ENCODE data around the gene WDR88. TPM values are rescaled to one million over a fixed set of nuclear protein-coding genes. Genes with fewer than 3 reads are reported as not detected.
"Not testable (repeated sequence)": the region's sequence is repeated elsewhere in the genome, so short reads cannot be mapped to it uniquely, and the experiment has no call there.

Gene WDR88
- total and polyA plus RNA-seq, 8 donors: not detected

DNA sequence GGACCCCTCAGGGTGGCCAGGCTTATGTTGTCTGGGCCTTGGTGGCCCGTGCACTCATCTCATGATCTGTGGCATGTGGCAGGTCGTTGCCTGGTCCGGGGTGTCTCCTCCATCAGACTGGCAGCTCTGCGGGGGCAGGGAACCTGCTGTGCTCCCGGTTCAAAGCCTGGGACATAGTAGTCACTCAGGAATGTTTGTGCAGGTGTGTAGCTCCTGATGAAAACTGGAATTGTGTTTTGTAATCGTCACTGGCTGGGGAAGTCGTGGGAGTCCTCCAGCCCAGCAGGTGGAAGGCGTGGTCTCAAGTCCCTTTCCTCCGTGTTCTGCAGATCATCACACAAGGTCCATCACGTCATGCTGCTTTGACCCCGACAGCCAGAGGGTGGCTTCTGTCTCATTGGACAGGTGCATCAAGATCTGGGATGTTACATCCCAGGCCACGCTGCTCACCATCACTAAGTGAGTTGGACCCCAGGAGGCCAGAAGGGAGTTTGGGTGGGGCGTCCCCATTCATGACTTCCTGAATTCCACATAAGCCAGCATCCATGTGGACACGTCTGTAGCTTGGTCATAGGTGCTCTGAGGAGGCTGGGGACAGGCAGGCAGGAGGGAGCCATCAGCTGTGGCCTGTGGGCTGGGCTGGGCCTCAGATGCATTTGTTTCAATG lies 19.1 kb downstream of the WDR88 start:
- Histone ChIP-seq H3K36me3 (no peaks in the 10 kb centered on the region), H3K27ac (no peak overlapping the region), H3K9me3 (no peaks in the 10 kb centered on the region), H3K4me3 (no peak overlapping the region), H3K27me3 (no peaks in the 10 kb centered on the region), H3K4me1 (no peaks in the 10 kb centered on the region)
- intact Hi-C loops (cut with DNase I; ENCODE audit: low total_unique reads): no loop called here
- DNase-seq: no peak
- TF ChIP-seq POLR2A (IDR thresholded peaks at IDR 0.05): no peak
- no peak for TF ChIP-seq POLR2AphosphoS5 (IDR thresholded peaks at IDR 0.05)
- no peak for TF ChIP-seq EP300 (IDR thresholded peaks at IDR 0.05)
- TF ChIP-seq, protein P1, sequence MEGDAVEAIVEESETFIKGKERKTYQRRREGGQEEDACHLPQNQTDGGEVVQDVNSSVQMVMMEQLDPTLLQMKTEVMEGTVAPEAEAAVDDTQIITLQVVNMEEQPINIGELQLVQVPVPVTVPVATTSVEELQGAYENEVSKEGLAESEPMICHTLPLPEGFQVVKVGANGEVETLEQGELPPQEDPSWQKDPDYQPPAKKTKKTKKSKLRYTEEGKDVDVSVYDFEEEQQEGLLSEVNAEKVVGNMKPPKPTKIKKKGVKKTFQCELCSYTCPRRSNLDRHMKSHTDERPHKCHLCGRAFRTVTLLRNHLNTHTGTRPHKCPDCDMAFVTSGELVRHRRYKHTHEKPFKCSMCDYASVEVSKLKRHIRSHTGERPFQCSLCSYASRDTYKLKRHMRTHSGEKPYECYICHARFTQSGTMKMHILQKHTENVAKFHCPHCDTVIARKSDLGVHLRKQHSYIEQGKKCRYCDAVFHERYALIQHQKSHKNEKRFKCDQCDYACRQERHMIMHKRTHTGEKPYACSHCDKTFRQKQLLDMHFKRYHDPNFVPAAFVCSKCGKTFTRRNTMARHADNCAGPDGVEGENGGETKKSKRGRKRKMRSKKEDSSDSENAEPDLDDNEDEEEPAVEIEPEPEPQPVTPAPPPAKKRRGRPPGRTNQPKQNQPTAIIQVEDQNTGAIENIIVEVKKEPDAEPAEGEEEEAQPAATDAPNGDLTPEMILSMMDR (IDR thresholded peaks at IDR 0.05): no peak
- 57 to 65% (median 62%) methylated on average over 11 to 14 of the region's 14 CpGs for WGBS, 5 donors

DNA sequence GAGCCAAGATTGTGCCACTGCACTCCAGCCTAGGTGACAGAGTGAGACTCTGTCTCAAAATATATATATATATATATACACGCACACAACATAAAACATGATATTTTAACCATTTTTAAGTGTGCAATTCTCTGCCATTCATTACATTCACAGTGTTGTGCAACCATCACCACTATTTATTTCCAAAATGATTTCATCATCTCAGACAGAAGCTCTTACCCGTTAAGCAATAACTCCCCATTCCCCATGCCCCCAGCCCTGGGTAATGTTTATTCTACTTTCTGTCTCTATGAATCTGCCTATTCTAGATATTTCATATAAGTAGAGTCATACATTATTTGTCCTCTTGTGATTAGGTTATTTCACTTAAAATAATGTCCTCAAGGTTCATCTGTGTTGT lies 20.3 kb downstream of the WDR88 start:
- no peak for DNase-seq
- Histone ChIP-seq H3K27me3 (no peaks in the 10 kb centered on the region), H3K4me1 (no peaks in the 10 kb centered on the region), H3K27ac (no peak overlapping the region), H3K36me3 (no peaks in the 10 kb centered on the region), H3K9me3 (no peaks in the 10 kb centered on the region), H3K4me3 (no peak overlapping the region)
- 64 to 88% (median 87%) methylated on average over 2 of the region's 2 CpGs for WGBS, 5 donors
- TF ChIP-seq POLR2A (IDR thresholded peaks at IDR 0.05) (no peak), EP300 (IDR thresholded peaks at IDR 0.05) (no peak), POLR2AphosphoS5 (IDR thresholded peaks at IDR 0.05) (no peak)
- TF ChIP-seq, protein P1 (IDR thresholded peaks at IDR 0.05): no peak
- intact Hi-C loops (cut with DNase I; ENCODE audit: low total_unique reads): no loop called here

DNA sequence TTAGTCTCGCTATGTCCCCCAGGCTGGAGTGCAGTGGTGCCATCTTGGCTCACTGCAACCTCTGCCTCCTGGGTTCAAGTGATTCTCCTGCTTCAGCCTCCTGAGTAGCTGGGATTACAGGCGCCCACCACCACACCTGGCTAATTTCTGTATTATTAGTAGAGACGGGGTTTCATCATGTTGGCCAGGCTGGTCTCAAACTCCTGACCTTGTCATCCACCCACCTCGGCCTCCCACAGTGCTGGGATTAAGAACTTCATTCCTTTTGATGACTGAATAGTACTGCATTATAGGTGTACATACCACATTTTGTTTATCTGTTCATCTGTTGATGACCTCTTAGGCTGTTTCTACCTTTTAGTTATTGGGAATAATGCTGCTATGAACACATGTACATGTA lies 20.7 kb downstream of the WDR88 start:
- DNase-seq; H3K4me3 ChIP-seq; H3K9me3 ChIP-seq; intact Hi-C loops (cut with DNase I; ENCODE audit: low total_unique reads); H3K36me3 ChIP-seq; H3K27me3 ChIP-seq; H3K27ac ChIP-seq; H3K4me1 ChIP-seq: not testable (repeated sequence)
- WGBS, 5 donors: 74 to 91% (median 81%) methylated on average over 4 of the region's 4 CpGs

GRCh38 chr19:33154313-33154712 lies 22.4 kb downstream of the WDR88 start:
- intact Hi-C loops (cut with DNase I; ENCODE audit: low total_unique reads); H3K27ac ChIP-seq; H3K4me3 ChIP-seq; H3K4me1 ChIP-seq; H3K36me3 ChIP-seq; DNase-seq; H3K9me3 ChIP-seq; H3K27me3 ChIP-seq: not testable (repeated sequence)
- 83 to 90% (median 86%) methylated on average over 6 of the region's 6 CpGs for WGBS, 5 donors

DNA sequence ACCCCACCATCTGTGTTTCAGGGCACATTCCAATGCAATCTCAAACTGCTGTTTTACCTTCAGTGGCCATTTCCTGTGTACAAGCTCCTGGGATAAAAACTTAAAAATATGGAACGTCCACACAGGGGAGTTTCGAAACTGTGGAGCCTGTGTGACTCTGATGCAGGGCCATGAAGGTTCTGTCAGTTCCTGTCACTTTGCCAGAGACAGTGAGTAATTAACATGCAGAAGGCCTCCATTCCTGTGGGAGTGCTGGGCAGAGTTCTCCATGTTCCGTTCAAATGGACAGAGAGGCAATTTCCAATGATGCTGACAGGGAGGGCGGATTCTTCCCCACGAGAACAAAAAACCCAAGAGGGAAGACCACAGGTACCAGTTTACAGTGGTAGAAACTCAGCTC lies 24.4 kb downstream of the WDR88 start:
- no peaks in the 10 kb centered on the region for H3K9me3 ChIP-seq
- no peak for DNase-seq
- intact Hi-C loops (cut with DNase I; ENCODE audit: low total_unique reads): no loop called here
- no peak overlapping the region for H3K4me3 ChIP-seq
- H3K27ac ChIP-seq: no peak overlapping the region
- no peaks in the 10 kb centered on the region for H3K4me1 ChIP-seq
- no peaks in the 10 kb centered on the region for H3K27me3 ChIP-seq
- 75 to 90% (median 81%) methylated on average over 5 of the region's 5 CpGs for WGBS, 5 donors
- no peak for TF ChIP-seq POLR2A (IDR thresholded peaks at IDR 0.05)
- TF ChIP-seq EP300 (IDR thresholded peaks at IDR 0.05): no peak
- TF ChIP-seq POLR2AphosphoS5 (IDR thresholded peaks at IDR 0.05): no peak
- TF ChIP-seq, protein P1 (IDR thresholded peaks at IDR 0.05): no peak
- no peaks in the 10 kb centered on the region for H3K36me3 ChIP-seq
